IPS DF 4.7 (cell line): Measurements from ENCODE around the gene SUN1.
"Not testable (repeated sequence)": the region's sequence is repeated elsewhere in the genome, so short reads cannot be mapped to it uniquely, and the experiment has no call there.

Source experiments
- DNase-seq: peaks from one replicate; pipeline ENCODE4 v3.0.0-alpha.2; 2013; ENCODE audit warnings: low spot score; ENCODE audit errors: extremely low read depth

Gene SUN1

DNA sequence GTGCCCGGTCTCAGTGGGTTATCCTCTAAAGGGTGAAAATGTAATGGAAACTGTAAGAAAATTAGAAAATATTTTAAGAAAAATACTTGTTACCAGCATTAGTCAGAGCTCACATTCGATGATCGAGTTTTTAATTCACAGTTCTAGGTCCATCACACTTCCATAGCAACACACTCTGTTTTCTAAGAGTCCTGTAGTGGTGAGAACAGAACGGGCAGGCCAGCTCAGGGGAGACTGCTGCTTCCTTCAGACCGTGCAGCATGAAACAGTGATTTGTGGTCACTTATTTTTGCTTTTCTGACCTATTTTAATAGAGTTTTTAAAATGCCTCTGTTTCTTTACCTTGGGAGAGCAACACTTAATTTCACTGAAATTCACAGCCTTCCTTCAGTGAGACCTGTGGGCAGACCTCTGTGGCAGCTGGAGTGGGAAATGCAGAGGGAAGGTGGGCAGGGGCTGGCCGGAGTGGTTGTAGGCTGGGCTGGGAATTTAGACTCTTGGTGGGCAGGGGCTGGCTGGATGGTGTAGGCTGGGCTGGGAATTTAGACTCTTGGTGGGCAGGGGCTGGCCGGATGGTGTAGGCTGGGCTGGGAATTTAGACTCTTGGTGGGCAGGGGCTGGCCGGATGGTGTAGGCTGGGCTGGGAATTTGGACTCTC lies 1.5 kb downstream of the SUN1 start:
- no peak for DNase-seq

DNA sequence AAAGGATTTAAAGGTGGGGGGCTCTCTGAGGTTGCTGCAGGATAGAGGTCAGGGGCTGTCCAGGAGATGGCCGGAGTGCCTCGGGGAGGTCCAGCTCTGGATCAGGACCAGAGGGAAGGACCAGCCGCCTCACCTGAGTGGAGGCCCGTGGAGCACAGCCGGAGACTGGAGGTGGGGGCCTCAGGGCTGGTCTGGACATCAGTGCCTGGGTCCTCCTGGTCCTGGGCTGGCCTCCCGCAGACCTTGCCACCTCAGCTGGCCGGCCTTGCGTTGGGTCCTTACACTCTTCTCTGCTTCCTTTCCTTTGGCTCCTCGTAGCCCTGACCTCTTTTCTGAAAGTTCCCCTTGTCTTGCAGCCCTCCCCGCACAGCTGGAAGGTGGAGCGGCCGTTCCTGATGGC lies 2.0 kb downstream of the SUN1 start:
- DNase-seq, result no peak

DNA sequence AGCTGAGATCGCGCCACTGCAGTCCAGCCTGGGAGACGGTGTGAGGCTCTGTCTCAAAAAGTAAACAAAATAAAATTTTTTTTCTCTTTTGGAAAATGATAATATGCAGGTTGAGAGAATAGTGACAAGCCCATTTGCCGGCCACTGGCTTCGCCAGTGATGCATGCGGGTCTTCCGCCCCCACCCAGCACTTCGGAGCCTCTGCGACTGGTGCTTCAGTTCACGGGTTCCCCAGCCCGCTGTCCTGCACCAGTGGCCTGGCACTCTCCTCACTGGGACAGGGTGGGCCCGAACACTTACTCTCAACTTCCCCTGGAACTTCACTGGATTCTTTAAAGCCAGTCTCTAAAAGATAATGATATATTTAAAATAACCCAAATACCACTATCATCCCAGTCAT lies 2.7 kb downstream of the SUN1 start:
- no peak for DNase-seq

DNA sequence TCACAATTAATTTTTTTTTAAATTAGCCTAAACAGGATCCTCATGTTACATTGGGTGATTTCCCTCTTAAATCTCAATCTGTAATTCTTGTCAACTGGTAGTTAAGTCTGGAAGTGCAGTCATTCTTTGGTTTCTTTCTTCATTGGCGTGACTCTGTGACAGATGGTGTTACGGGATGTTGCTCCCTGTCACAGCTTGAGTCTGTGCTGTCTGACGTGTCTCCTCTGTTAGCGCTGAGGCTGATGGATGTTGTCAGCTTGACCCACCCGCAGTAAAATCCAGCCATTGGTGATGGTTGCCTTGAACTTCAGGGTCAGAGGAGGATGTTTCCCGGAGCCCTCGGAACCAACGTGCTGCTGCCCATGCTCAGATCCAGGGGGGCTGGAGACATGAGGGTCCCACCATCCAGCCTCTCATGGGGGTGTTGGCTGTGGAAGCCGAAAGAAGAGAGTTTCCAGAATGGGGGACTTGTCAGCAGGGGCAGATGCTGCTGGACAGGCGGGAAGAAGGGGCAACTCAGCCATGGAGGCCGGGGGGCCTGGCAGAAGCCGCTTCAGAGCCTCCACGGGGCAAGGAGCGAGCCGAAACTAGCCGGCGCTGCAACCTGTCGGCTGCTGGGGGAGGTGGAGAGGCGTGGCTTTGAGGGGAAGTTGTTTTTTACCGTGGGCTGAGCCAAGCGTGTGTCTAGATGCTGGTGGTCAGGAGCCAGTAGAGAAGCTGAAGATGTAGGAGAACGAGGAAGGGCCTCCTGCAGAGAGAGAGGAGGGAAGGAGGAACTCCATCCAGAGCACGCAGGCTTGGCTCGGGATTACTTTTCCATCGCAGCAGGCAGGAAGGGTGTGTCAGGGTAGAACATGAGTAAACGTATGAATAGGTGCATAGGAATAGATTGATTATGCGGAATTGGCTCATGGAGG lies 3.5 kb downstream of the SUN1 start:
- no peak for DNase-seq

DNA sequence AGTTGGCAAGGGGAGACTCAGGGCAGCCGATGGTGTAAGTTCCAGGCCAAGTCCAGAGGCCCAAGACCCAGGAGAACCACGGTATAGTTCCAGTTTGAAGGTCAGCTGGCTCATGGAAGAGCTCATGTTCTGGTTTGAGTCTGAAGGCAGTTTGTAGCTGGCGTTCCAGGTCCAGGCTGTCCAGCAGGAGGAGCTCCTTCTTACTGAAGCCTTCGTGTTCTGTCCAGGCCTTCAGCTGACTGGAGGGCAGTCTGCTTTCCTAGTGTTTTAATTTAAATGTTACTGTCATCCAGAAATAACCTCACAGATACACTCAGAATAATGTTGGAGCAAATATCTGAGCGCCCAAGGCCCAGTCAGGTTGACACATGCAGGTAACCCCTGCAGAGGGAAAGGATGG lies 4.2 kb downstream of the SUN1 start:
- DNase-seq, result no peak

DNA sequence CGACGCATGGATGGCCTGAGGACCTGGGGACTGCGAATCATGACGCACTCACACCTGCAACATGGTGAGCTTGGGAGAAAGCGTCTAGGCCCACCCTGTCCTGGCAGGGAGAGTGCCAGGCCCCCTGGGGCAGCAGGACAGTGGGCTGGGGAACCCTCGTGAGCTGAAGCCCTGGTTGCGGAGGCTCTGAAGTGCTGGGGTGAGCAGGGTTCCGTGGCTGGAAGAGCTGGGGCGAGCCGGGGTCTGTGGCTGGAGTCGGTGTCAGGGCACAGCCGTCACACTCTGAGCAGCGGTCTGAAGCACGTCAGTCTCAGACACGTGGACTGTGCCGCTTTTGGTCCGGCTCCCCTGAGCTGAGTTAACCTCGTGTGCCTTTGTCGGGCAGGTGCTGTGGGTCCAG lies 4.7 kb downstream of the SUN1 start:
- DNase-seq, result no peak

DNA sequence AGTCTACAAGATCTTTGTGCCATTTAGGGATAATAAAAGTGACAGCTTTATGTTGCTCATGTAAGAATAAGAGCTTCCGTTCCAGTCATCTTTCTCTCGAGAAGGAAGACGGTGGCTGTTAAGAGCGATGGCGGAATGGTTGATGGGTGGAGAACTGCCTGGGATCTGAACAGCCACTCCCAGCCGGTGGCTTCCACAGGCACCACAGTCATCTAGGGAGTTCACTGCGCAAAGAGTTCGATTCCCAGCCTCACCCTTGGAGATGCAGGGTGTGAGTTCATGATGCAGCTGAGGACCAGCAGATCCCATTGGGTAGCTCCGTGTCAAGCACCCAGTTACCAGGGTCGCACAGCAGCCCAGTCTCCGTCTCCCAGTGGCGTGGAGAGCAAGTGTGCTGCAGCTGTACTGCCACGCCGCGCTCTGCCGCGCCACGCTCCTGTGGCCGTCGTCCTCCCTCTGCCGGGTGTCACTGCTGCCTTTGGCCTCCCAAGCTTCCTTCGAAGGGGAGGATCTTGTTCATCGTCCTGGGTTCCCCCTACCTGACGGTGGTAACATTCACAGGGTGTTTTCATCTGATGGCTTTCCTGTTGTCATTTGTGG lies 7.8 kb downstream of the SUN1 start:
- no peak for DNase-seq

DNA sequence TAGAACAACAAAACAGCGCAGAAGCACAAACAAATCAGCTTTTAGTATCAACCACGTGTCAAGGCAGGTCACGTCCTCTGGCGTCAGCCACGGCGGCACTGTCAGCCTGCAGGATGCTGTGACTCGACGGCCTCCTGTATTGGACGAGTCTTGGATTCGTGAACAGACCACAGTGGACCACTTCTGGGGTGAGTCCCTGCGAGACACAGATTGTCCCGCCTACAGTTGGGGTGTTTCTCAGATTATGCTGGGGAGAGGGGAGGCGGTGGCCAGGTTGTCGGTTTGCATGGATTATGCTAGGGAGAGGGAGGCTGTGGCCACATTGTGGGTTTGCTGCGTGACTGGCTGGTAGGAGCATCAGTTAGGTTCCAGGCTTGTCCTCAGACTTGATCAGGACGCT lies 9.7 kb downstream of the SUN1 start:
- no peak for DNase-seq

DNA sequence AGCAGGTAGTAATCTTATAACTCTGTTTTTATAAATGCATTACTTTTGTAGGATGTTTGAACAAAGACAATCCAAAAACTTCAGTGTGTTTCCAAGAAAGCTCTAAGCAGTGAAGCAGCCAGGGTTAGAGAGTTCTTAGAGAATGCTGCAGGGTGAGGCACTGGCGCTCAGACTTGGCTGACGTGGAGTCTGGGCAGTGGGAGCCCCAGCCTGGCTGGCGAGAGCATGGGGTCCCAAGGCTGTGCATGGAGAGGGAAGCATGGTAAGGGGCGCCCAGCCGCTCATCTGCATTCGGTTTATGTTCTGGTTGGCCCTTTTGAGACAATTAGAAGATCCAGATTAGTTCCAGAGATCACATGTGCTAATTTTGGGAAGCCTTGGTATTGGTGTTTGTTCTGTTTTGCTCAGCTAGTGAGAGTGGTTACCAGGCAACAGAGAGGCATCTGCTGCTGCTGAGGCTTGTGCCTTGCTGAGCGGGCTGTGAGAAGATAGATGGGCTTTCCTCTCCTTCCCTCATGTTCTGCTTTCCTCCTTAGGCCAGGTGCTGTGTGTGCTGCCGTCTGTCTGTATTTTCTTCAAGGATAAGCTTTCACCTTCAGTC lies 10.3 kb downstream of the SUN1 start:
- no peak for DNase-seq

DNA sequence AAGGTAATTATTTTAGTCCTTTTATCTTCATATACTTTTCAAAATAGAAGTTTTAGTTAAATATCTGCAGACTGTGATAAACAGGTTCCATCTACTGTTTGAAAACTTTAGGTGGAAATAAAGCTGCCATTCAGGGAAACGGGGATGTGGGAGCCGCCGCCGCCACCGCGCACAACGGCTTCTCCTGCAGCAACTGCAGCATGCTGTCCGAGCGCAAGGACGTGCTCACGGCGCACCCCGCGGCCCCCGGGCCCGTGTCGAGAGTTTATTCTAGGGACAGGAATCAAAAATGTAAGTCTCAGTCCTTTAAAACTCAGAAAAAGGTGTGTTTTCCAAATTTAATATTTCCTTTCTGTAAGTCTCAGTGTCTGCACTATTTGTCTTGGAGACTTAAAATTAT lies 11.0 kb downstream of the SUN1 start:
- no peak for DNase-seq

DNA sequence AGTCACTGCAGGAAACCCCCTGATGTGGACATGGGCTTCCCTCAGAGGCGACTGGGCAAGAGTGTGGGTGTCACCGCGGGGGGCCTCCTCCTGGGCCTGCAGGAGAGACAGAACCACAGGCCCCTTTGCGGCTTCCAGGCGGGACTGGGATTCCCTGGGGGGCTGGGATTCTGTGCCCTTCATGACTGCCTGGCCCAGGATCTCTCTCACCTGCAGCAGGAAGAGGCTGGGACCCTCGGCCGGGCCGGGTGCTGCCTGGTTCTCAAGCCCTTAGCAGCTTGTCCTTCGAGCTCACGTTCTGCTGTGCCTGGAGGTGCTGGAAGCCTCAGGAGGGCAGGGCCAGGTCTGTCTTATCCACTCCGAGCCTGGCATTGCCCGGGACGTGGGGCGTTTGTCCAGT lies 11.8 kb downstream of the SUN1 start:
- DNase-seq, result no peak

DNA sequence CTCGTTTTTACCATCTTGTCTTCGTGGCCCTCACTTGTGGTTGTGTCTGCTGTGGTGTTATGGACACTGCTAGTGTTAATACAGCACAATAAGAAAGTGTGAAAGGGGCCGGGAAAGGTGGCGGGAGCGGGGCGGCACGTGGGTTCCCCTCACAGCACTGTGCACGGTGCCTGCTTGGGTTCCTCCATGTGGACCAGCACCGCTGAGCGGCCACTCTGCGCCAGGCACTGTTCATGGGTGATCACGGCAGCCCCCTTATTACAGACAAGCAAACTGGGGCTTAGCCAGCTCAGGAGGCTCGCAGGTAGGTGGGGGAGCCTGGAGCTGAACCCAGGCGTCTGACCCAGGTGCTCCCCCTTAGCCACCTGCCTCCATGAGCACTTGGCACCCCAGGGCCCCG lies 12.2 kb downstream of the SUN1 start:
- DNase-seq, result no peak

DNA sequence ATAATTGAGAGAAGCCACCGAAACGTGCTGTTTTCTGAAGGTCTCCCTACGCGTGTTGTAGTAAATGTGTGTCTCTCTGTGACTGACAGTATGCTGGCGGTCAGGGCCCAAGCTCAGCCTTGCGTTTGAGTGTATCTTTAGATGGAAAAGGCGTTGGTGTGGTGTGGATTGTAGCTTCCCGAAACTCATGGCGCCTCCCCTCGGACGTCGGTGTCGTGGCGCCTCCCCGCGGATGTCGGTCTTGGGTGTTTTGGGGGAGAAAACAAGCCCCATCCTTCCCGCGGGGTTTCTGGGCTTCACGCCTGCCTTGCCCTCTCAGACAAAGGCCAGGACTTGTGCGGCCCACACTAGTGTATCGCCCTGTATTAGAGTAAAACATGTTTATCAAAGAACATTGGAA lies 12.8 kb downstream of the SUN1 start:
- DNase-seq, result no peak

DNA sequence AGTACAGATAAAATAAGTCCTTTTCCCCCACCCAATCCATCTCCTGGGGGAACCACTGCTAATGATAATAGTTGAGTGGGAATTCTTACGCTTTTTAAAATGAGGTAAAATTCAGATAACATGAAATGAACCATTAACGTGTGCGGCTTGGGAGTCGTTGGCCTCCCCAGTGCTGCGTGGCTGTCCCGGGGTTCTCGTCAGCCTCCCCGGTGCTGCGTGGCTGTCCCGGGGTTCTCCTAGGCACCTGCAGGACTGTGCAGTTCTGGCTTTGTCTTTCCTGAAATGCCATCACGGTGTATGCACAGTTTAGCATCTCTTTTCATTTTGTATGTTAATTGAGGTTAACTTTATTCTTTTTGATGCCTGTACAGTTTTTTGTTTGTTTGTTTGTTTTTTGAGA lies 13.5 kb downstream of the SUN1 start:
- no peak for DNase-seq

DNA sequence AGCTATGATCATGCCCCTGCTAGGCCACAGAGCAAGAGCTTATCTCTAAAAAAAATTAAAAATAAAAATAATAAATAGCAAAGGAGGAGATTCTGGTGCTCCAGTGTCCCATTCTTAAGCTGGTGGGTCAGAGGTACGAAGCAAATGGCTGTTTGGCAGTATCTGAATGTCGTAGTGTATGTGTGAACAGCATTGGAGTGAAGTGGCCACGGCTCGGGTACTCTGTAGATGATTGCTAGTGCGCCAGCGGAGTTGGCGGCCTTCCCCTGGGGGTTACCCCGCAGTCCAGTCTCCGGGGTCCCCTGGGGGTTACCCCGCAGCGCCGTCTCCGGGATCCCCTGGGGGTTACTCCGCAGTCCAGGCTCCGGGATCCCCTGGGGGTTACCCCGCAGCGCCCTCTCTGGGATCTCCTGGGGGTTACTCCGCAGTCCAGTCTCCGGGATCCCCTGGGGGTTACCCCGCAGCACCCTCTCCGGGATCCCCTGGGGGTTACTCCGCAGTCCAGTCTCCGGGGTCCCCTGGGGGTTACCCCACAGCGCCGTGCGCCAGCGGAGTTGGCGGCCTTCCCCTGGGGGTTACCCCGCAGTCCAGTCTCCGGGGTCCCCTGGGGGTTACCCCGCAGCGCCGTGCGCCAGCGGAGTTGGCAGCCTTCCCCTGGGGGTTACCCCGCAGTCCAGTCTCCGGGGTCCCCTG lies 14.8 kb downstream of the SUN1 start:
- DNase-seq, result not testable (repeated sequence)

DNA sequence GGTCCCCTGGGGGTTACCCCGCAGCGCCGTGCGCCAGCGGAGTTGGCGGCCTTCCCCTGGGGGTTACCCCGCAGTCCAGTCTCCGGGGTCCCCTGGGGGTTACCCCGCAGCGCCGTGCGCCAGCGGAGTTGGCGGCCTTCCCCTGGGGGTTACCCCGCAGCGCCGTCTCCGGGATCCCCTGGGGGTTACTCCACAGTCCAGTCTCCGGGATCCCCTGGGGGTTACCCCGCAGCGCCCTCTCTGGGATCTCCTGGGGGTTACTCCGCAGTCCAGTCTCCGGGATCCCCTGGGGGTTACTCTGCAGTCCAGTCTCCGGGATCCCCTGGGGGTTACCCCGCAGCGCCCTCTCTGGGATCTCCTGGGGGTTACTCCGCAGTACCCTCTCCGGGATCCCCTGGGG lies 15.5 kb downstream of the SUN1 start:
- not testable (repeated sequence) for DNase-seq

DNA sequence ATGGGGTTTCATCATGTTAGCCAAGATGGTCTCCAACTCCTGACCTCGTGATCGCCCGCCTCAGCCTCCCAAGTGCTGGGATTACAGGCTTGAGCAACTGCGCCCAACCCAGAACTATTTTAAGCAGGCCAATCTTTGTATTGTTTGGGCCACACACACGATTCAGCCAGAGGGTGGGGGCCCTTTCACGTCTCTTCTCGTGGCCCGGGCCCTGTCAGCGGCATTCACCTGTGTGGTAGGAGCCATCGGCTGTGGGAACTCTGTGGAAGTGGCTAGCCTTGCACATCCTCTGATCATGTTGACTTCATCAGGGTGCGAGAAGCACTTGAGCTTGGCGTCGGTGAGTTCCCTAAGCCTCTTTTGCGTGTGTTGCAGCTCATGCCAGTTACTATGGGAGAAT lies 16.9 kb downstream of the SUN1 start:
- no peak for DNase-seq

DNA sequence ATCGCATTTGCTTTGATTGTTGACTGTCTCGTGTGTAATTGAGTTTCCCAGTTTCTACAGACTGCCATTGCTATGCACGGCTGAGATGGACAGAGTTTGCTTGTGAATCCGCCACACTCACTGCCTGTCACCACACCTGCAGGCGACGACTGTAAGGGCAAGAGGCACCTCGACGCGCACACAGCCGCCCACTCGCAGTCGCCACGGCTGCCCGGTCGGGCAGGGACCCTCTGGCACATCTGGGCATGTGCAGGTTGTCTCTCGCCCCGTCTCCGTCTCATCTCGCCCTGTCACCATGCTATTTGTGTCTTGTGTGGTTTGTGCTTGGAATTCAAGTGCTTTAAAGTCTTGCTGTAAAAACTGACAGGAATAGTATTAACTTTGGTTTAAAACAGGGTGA lies 17.5 kb downstream of the SUN1 start:
- no peak for DNase-seq

DNA sequence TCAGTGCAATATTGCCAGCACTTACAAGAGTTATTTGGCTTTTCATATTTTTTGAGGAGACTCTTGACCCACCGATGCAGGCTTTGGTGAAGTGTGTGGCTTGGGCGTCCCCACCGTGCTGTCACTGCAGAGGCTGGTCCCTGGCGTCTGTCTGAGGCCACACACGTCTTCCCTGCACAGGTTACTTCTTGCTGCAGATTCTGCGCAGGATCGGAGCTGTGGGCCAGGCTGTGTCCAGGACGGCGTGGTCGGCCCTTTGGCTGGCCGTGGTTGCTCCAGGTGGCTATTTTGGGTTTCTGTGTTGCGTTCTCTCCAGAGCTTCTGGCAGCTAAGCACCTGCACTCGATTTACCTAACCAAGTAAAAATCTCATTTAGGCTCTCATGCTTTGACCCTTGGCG lies 18.9 kb downstream of the SUN1 start:
- DNase-seq, result no peak

DNA sequence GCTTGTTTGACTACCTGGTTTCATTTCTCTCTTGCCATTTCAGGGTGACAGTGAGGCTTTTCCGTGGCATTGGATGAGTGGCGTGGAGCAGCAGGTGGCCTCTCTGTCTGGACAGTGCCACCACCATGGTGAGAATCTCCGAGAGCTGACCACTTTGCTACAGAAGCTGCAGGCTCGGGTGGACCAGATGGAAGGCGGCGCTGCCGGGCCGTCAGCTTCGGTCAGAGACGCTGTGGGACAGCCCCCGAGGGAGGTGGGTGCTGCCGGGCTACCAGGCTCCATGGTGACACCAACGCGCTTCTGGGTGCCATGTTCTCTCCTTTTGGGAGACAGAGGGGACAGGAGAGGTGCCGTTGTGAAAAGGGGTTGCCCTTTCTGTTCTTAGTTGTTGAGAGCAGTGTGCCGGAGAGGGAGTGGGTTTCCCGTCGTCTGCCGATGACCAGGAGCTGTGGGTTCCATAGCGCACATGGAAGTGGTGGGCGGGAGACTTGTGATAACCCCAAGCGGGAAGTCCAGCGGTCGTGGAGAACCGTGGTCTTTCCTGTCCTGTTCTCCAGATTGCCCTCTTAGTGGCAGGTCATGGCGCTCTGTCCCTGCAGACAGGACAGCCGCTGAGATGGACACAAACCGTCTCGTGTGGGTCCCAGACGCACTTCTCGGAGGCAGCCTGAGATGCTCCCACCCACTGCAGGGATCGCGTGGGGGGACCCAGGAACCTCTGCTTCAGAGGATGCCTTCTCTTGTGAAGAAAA lies 21.3 kb downstream of the SUN1 start:
- no peak for DNase-seq
